ENCODE measurements around the gene POLQ.

POLQ gene

GRCh38 chr3:121562148-121562547, 16.4 kb upstream of the POLQ start:
- no peak for TF ChIP-seq PAX5 (IDR thresholded peaks at IDR 0.05; ENCODE audit: insufficient read depth, low read length, severe bottlenecking)
- TF ChIP-seq POLR2A (IDR thresholded peaks at IDR 0.05; ENCODE audit: low read depth, low read length): no peak
- no peak for TF ChIP-seq TAF1 (IDR thresholded peaks at IDR 0.05; ENCODE audit: low read depth, low read length)
- TF ChIP-seq SPI1 (IDR thresholded peaks at IDR 0.05; ENCODE audit: low read depth, low read length): no peak
- no peak for TF ChIP-seq POLR2AphosphoS5 (IDR thresholded peaks at IDR 0.05; ENCODE audit: low read depth, low read length)
- TF ChIP-seq POU2F2 (IDR thresholded peaks at IDR 0.05; ENCODE audit: low read depth, low read length): no peak
- DNase-seq (ENCODE audit: insufficient read length, low spot score) (no peak), FAIRE-seq (no peak)

GRCh38 chr3:121557426-121557934, 11.7 kb upstream of the POLQ start:
- DNase-seq (ENCODE audit: insufficient read length, low spot score): no peak
- no peak for FAIRE-seq
- TF ChIP-seq POLR2A (IDR thresholded peaks at IDR 0.05; ENCODE audit: low read depth, low read length) (no peak), PAX5 (IDR thresholded peaks at IDR 0.05; ENCODE audit: insufficient read depth, low read length, severe bottlenecking) (no peak), POLR2AphosphoS5 (IDR thresholded peaks at IDR 0.05; ENCODE audit: low read depth, low read length) (no peak), TAF1 (IDR thresholded peaks at IDR 0.05; ENCODE audit: low read depth, low read length) (no peak), SPI1 (IDR thresholded peaks at IDR 0.05; ENCODE audit: low read depth, low read length) (no peak), POU2F2 (IDR thresholded peaks at IDR 0.05; ENCODE audit: low read depth, low read length) (no peak)

GRCh38 chr3:121552797-121553196, 7.0 kb upstream of the POLQ start:
- FAIRE-seq: no peak
- no peak for DNase-seq (ENCODE audit: insufficient read length, low spot score)

GRCh38 chr3:121552379-121552778, 6.6 kb upstream of the POLQ start:
- no peak for TF ChIP-seq TAF1 (IDR thresholded peaks at IDR 0.05; ENCODE audit: low read depth, low read length)
- no peak for TF ChIP-seq POLR2AphosphoS5 (IDR thresholded peaks at IDR 0.05; ENCODE audit: low read depth, low read length)
- TF ChIP-seq SPI1 (IDR thresholded peaks at IDR 0.05; ENCODE audit: low read depth, low read length): no peak
- TF ChIP-seq POLR2A (IDR thresholded peaks at IDR 0.05; ENCODE audit: low read depth, low read length): no peak
- no peak for TF ChIP-seq POU2F2 (IDR thresholded peaks at IDR 0.05; ENCODE audit: low read depth, low read length)
- TF ChIP-seq PAX5 (IDR thresholded peaks at IDR 0.05; ENCODE audit: insufficient read depth, low read length, severe bottlenecking): no peak
- DNase-seq (ENCODE audit: insufficient read length, low spot score) (no peak), FAIRE-seq (no peak)

More at GRCh38 chr3:121552797-121553196, 7.0 kb upstream of the POLQ start:
- no peak for TF ChIP-seq SPI1 (IDR thresholded peaks at IDR 0.05; ENCODE audit: low read depth, low read length)
- TF ChIP-seq PAX5 (IDR thresholded peaks at IDR 0.05; ENCODE audit: insufficient read depth, low read length, severe bottlenecking): no peak
- TF ChIP-seq TAF1 (IDR thresholded peaks at IDR 0.05; ENCODE audit: low read depth, low read length): no peak
- TF ChIP-seq POLR2AphosphoS5 (IDR thresholded peaks at IDR 0.05; ENCODE audit: low read depth, low read length): no peak
- no peak for TF ChIP-seq POLR2A (IDR thresholded peaks at IDR 0.05; ENCODE audit: low read depth, low read length)
- TF ChIP-seq POU2F2 (IDR thresholded peaks at IDR 0.05; ENCODE audit: low read depth, low read length): no peak

- TF ChIP-seq POU2F2 (IDR thresholded peaks at IDR 0.05; ENCODE audit: low read depth, low read length) (no peak), SPI1 (IDR thresholded peaks at IDR 0.05; ENCODE audit: low read depth, low read length) (no peak), PAX5 (IDR thresholded peaks at IDR 0.05; ENCODE audit: insufficient read depth, low read length, severe bottlenecking) (no peak), POLR2AphosphoS5 (IDR thresholded peaks at IDR 0.05; ENCODE audit: low read depth, low read length) (no peak), POLR2A (IDR thresholded peaks at IDR 0.05; ENCODE audit: low read depth, low read length) (no peak), TAF1 (IDR thresholded peaks at IDR 0.05; ENCODE audit: low read depth, low read length) (no peak)
- DNase-seq (ENCODE audit: insufficient read length, low spot score): no peak
- no peak for FAIRE-seq
These were observed 677 bp downstream of the POLQ start for GRCh38 chr3:121545049-121545573.

- DNase-seq (ENCODE audit: insufficient read length, low spot score) (no peak), FAIRE-seq (no peak)
- TF ChIP-seq TAF1 (IDR thresholded peaks at IDR 0.05; ENCODE audit: low read depth, low read length): no peak
- no peak for TF ChIP-seq POLR2A (IDR thresholded peaks at IDR 0.05; ENCODE audit: low read depth, low read length)
- no peak for TF ChIP-seq PAX5 (IDR thresholded peaks at IDR 0.05; ENCODE audit: insufficient read depth, low read length, severe bottlenecking)
- TF ChIP-seq POLR2AphosphoS5 (IDR thresholded peaks at IDR 0.05; ENCODE audit: low read depth, low read length): no peak
- TF ChIP-seq SPI1 (IDR thresholded peaks at IDR 0.05; ENCODE audit: low read depth, low read length): no peak
- no peak for TF ChIP-seq POU2F2 (IDR thresholded peaks at IDR 0.05; ENCODE audit: low read depth, low read length)
These were observed 2.9 kb downstream of the POLQ start for GRCh38 chr3:121542924-121543323.

- TF ChIP-seq TAF1 (IDR thresholded peaks at IDR 0.05; ENCODE audit: low read depth, low read length) (no peak), PAX5 (IDR thresholded peaks at IDR 0.05; ENCODE audit: insufficient read depth, low read length, severe bottlenecking) (no peak), POU2F2 (IDR thresholded peaks at IDR 0.05; ENCODE audit: low read depth, low read length) (no peak), POLR2AphosphoS5 (IDR thresholded peaks at IDR 0.05; ENCODE audit: low read depth, low read length) (no peak), SPI1 (IDR thresholded peaks at IDR 0.05; ENCODE audit: low read depth, low read length) (no peak), POLR2A (IDR thresholded peaks at IDR 0.05; ENCODE audit: low read depth, low read length) (no peak)
- FAIRE-seq: no peak
- DNase-seq (ENCODE audit: insufficient read length, low spot score): no peak
These were observed 14.5 kb downstream of the POLQ start for GRCh38 chr3:121531269-121531668.

- DNase-seq (ENCODE audit: insufficient read length, low spot score): no peak
These were observed 16.5 kb downstream of the POLQ start for GRCh38 chr3:121529308-121529707.

GRCh38 chr3:121520510-121520909, 25.3 kb downstream of the POLQ start:
- TF ChIP-seq PAX5 (IDR thresholded peaks at IDR 0.05; ENCODE audit: insufficient read depth, low read length, severe bottlenecking) (no peak), POU2F2 (IDR thresholded peaks at IDR 0.05; ENCODE audit: low read depth, low read length) (no peak), POLR2A (IDR thresholded peaks at IDR 0.05; ENCODE audit: low read depth, low read length) (no peak), TAF1 (IDR thresholded peaks at IDR 0.05; ENCODE audit: low read depth, low read length) (no peak), POLR2AphosphoS5 (IDR thresholded peaks at IDR 0.05; ENCODE audit: low read depth, low read length) (no peak), SPI1 (IDR thresholded peaks at IDR 0.05; ENCODE audit: low read depth, low read length) (no peak)
- FAIRE-seq (no peak), DNase-seq (ENCODE audit: insufficient read length, low spot score) (no peak)

More at GRCh38 chr3:121529308-121529707, 16.5 kb downstream of the POLQ start:
- peak; percentile 66 for FAIRE-seq
- TF ChIP-seq TAF1 (IDR thresholded peaks at IDR 0.05; ENCODE audit: low read depth, low read length) (no peak), PAX5 (IDR thresholded peaks at IDR 0.05; ENCODE audit: insufficient read depth, low read length, severe bottlenecking) (no peak), POLR2AphosphoS5 (IDR thresholded peaks at IDR 0.05; ENCODE audit: low read depth, low read length) (no peak), POU2F2 (IDR thresholded peaks at IDR 0.05; ENCODE audit: low read depth, low read length) (no peak), POLR2A (IDR thresholded peaks at IDR 0.05; ENCODE audit: low read depth, low read length) (no peak), SPI1 (IDR thresholded peaks at IDR 0.05; ENCODE audit: low read depth, low read length) (no peak)

Measured in GM12891 (cell line).